IPS DF 4.7 (cell line): ENCODE data around the gene SAP25.
"Not testable (repeated sequence)": the region's sequence is repeated elsewhere in the genome, so short reads cannot be mapped to it uniquely, and the experiment has no call there.

Experiments used
- DNase-seq: peaks from one replicate; pipeline ENCODE4 v3.0.0-alpha.2; 2013; ENCODE audit warnings: low spot score; ENCODE audit errors: extremely low read depth

Gene SAP25

DNA sequence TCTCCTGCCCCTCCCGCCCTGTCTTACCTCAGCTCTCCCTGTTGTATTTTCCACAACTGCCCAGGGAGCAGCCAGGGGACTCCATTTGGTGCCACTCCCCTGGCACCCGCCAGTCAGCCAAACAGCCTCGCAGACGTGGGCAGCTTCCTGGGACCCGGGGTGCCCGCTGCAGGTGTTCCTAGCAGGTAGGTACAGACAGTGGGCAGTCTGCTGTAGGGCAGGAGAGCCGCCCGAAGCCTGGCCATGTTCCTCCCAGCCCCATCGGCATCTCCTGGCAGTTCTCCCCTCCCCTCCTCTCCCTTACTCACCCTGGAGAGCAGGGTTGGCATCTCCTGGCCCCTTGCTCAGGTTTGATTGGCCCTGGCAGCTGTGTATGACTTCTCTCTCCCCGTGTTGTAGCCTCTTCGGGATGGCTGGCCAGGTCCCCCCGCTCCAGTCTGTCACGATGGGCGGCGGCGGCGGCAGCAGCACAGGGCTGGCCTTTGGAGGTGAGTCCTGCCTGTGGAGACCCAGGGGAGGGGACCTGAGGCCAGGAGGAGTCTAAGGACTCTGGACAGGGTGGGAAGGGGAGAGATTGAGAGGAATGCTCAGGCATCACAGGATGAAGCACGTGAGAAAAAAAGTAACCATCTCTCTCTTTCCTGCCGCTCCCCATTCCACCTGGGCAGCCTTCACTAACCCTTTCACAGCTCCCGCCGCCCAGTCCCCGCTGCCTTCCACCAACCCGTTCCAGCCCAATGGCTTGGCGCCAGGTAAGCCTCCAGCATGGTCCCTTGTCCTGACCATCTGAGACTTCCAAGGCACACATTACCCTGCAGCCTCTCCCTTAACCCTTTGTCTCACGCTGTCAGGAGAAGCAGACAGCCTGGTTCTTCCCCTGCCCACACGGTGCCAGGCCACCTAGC, 11.3 kb downstream of the SAP25 start:
- DNase-seq: no peak

DNA sequence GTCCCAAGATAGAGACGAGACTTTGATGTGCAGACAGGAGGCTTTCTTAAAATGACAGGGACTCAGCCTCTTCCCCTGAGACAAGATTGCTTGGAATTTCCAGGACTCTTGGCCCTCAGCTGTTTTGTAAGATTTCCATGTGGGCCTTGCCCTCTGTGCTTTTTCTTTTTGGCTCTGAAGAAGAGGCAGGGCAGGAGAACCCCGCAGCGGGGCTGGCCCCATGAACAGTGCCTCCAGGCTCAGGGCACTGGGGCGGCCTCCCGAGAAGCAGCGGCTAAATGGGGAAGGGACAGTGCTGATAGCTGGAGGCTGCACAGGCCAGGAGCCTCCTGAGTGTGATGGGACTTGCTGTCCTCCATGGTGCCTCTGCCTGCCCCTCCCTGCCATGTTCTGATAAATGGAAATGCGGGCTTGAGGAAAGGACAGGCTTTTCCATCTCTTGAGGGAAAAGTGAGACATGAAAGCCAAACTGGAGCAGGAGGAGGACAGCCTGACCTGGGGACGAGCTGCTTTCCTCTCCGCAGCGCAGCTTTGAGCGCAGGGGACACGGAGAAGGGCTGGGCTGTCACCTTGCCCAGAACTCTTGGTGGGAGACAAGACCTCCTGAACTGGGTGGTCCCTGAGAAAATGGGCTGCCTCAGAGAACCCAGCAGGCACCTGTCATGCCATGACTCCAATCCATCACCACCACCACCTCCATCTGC, 12.1 kb downstream of the SAP25 start:
- DNase-seq: no peak

DNA sequence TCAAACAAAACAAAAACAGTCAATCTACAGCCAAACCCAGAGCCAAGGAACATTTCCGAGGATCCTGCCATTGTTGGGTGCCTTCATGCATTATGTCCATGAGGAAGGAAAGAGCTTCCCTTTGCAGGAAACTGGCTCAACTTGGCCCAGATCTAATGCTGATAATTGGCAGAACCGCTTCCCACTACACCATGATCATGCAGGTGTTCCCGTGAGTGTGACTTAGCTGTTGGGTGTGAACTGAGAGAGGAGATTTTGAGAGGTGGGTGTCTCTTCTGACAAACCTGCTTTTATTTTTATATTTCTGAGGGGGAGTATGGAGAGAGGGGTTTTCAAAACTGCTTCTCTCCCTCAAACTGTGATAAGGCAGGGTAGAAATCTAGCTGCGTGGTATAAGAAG, 14.6 kb downstream of the SAP25 start:
- no peak for DNase-seq

DNA sequence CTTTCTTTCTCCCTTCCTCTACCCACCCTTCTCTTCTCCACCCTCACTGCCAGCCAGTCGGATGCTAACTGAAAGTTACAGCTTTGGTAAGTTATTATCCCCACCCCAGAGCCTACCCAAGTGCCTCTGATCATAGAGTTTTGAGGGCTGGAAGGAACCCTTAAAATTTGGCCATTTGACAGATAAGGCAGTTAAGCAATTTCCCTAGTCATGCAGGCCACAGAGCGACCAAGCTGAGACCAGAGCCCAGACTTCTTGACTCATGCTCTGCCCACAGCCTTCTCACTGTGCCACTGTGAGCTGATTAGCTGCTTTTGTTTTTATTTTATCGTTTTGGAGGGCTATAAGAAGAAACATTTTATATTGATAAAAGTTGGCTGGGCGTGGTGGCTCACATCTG, 17.2 kb downstream of the SAP25 start:
- DNase-seq: no peak

DNA sequence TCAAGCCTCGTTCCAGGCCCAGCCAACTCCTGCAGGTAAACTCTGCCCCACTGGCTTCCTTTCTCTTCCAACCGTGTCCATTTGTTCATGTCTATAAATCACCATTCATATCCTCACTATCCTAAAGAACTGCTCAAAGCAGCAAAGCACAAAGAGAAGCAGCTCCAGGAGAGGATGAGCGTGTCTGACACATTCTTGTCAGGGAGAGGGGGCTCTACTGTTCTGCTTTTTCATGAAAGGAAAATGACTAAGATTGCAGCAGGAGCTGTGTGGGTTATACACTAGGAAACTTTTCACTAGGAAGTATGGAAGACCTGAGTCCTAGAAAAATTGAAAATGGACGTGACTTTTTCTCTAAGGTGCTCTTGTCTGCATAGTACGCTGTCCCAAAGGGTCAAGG, 18.0 kb downstream of the SAP25 start:
- DNase-seq: no peak

DNA sequence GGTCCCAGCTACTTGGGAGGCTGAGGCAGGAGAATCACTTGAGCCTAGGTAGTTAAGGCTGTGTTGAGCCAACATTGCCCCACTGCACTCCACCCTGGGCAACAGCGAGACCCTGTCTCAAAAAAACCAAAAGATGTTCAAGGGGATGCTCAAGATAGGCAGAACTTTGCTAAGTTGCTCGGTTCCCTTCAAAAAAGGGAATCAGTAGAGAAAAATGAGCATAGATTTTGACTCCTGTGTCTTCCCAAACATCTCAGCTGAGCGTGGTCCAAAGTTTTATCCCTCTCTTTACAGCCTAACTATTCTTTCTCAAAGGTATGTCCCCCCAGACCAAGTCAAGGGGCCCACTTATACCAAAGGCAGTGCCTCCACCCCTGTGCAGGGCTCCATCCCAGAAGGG, 20.7 kb downstream of the SAP25 start:
- DNase-seq: no peak

DNA sequence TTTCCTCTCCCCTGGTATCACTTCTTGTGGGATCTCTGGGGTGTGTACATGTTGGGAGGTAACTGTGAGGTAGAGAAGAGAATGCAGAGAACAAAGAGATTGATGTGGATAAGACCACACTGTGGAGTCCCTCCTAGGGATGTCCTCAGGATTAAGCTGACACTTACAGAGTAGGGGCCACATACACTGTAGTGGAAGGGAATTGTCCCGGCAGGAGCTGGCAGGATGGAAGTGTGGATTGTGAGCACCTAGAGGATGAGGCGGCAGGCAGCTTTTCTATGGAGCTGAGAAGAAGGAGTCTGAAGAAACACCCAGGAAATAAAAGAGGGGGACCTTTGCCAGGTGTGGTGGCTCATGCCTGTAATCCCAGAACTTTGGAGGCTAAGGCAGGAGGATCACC, 21.2 kb downstream of the SAP25 start:
- DNase-seq: no peak

DNA sequence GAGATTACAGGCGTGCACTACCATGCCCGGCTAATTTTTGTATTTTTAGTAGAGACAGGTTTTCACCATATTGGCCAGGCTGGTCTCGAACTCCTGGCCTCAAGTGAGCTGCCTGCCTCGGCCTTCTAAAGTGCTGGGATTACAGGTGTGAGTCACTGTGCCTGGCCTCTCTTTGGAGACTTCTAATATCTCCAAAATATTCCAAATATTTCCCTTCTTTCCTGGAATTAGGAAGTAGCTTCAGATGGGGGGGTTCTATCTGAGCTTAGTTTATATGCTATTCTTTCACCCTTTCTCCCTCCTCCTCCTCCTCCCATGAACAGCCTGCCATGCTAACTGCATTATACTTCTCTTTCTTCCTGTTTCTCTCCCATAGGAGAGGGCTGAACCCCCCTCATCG, 25.3 kb downstream of the SAP25 start:
- DNase-seq: not testable (repeated sequence)

DNA sequence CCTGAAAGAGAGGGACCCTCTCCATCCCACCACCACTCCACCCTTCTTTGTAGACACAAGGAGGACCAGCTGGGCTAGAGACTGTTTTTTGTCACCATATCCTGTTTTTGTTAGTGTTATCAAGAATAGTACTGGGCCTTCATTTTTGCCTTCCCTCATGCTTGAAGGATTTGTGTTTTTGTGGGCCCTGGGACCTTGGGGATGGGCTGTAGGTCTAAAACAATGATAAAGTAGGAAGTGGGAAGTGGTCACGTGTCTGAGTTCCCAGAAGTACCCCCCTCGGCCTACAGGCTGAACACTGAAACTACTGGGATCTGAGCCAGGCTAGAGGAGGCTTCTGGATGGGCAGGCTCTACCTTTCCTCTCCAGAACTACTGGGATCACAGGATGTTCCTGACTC, 25.8 kb downstream of the SAP25 start:
- DNase-seq: no peak

DNA sequence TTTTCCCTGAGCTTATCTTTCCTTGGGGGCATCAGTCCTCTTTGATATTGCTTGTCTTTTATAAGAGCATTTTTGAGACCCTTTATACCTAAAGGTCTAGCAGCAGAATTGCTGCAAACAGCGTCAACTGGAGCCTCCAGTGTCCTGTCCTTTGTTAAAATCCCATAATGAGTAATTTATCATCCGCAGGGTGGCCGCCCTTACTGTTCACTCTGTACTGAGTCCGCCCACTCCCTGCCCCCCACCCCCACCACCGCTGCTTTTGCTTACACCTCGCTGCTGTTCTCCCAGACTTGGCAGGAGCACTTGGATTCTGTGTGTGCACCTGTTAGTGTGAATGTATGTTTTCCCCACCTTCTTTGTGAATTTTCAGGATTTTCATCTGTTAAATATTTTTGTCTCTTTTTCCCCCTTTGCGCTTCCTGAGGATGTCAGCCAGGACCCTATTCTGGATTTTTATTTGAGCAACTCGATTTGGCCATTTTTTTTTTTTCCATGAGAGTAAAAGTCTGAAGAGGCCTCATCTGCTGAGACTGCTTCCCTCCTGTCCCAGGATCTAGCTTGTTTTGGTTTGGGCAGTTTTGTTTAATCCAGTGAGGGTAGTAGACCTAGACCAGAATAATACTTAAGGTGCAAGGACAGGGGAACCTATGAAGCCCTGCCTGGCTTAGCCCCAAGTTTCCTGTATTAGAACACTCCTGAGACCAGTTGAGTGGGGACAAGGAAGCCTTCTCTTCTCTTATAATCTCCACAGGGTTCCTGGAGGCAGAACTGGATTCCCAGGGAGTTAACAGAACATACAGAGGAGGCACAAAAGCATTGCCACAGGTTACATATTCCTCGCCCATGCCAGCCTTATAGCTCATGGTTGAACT, 26.5 kb downstream of the SAP25 start:
- DNase-seq: no peak

DNA sequence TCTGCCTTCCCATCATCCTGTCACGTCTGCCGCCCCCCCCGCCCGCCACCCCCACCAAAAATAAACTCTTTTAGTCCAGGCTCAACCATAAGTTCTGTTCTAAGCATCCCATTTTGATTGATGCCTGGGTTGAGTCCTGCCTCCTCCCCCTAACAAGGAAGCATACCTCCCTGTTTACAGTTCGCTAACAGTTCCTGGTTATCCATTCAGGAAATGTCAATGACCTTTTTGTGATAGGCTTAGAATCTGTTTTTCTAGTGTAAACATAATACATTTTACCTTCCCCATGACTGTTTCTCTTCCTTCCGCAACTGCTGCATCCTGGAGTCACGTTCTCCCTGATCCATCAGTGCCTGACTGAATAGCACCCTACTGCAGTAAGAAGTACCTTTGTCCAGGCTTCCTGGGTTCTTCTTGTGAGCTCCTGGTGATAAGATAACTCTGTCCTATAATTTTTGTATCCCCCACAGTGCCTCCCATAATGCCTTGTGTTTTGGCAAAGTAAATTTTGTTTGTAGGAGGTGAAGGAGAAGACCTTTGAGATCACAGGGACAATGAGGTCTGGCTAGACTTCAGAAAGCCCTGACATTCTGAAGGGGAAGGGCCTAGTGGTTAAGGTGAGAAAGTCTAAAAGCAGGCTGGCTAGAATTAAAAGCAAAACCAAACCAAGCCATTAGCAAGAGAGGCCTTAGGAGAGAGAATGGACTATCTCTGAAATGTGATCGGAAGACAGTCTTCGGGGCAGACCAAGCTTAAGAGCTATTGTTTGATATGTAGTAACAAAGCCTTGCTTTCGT, 27.4 kb downstream of the SAP25 start:
- DNase-seq: no peak

DNA sequence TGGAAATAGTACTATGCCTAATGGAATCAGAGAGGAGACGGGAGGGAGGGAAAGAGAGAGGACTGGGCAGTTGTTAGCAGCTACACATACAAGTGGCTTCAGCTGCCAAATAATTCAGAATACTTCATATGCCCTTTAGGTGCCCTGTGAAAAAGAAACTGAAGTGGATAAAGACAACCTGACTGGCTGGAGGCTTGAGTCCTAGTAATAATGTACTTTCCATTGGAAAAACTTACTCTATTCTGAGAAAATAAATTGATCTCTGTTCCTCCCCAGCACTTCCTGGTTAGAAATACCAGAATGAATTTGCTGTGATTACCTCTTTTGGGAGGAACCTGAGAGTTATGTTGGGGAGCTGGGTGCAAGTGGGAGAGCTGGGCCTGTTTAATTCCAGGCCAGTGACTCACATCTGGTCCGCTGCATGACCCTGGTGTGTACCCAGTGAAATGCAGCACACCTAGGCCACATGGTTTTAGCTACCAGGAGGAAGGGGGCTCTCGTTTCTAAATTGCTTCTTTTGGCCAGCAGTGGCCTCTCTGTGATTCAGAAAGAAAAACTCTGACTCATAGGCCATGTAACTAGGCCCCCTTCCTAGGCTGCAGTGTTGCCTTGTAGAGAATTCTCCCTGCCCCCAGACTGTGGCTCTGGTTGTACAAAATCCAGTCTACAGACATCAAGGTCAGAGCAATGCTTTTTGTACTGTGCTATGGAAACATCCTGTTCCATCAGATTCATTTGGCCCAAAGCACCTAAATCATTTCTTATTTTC, 28.2 kb downstream of the SAP25 start:
- DNase-seq: no peak

DNA sequence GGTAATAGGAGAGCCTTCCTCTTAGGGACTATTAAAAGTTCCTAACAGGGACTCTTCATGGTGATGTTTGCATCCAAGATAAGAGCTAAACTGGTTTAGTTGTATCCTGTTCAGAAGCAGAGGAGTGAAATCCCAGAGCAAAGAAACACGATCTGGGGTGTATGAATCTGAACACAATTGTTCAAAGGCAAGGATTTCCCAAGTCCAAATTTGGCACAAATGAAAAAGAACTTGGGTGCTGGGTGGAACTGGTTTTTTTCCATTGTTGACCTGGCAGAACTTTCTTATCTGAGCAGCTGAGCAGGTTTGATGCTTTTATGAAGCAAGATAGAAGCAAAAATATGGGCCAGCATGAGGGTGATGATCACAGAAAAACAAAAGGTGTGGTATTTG, 28.7 kb downstream of the SAP25 start:
- DNase-seq: no peak

DNA sequence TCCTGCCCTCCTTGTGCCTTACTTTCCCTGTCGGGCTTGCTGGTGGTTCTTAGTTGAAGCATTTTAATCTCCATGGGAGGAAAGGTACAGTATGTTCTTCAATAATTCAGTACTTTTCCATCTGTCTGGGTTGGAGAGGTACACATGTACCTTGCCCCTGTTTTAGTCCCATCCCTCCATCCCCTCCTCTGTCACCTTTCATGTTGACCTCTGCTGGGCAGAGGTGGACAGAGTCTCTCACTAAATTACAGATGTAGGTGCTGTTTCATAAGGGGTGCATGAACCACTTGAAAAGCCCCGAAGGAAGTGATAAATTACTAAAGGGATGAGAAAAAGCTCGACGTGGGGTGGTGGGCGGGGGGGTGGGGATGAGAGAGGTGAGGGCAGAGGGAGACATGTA, 29.3 kb downstream of the SAP25 start:
- no peak for DNase-seq

DNA sequence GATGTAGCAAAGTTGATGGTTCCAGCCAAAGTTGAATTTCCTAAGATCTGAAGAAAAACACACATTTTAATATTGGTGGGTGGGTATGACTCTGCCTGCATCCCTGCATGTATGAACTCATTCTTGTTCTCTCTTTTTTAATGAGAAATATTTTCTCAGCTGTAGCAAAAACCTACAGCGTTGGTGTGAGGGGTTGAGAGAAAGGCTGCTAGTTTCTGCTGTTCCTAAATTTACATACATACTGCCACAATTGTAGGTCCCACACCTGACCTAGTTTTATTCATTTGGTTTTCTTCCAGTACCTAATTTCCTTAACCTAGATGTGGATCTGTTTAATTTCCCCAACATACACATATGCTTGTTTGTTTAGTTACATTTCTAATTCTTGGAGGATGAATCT, 30.1 kb downstream of the SAP25 start:
- DNase-seq: no peak

DNA sequence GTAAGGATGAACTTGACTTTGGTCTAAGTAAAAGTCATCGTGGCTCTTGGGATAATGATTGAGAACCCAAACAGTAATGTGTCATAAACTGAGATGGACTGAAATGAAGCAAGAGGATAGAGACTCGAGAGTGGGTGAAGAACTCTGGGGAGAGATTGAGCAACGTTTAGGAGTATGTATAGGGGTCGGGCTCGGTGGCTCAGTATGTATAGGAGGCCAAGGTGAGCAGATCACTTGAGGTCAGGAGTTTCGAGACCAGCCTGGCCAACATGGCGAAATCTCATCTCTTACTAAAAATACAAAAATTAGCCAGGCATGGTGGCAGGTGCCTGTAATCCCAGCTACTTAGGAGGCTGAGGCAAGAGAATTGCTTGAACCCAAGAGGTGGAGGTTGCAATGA, 32.4 kb downstream of the SAP25 start:
- DNase-seq: not testable (repeated sequence)

DNA sequence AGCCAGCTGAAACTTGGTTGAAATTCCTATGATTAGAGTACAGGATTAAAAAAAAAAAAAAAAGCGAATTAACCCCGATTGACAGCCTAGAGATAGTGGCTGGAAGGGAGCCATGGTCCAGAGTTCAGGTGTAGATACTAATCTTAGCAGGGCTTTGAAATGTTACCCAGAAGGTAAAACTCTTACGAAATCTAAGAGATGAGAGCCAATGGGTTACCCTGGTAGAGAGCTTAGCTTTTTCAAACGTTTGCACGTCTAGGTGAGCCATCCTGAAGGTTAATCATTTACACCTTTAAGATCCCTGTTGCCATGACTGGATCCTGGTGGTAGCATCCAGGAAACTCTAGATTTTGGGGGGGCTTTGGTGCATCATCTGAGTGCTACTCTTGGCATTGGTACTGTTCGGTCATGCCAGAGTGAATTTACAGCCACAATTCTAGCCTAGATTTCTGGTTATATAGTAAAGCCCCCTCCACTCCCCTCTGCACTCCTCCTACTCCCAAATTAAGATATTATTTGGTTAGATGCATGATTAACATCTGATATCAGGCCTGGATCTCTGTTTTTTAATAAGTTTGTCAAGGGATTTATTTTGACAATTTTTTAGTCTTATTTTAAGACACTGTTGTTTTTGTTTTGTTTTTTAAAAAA, 33.5 kb downstream of the SAP25 start:
- DNase-seq: no peak

DNA sequence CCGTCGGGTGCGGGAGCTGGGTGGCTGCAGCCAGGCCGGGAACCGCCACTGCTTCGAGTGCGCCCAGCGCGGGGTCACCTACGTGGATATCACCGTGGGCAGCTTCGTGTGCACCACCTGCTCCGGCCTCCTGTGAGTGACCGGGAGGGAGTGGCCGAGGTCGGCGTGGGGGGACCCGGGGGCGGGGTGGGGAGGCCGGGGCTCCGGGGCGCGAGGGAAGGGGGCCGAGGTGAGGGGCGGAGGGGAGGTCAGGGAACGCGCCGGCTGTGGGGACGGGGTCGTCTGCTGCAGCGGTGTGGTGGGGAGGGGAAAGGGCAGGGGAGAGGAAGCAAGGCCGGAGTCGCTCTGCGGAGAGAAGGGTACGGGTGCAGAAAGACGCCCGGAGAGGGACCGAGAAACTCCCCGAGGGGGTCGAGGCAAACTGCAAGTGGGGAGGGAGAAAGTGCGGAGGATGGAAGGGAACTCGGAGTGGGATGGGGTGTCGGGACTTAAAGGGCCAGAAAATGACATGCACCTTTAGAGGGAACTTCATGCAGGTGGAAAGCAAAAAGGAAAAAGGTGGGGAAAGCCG, 34.2 kb downstream of the SAP25 start:
- DNase-seq: no peak

DNA sequence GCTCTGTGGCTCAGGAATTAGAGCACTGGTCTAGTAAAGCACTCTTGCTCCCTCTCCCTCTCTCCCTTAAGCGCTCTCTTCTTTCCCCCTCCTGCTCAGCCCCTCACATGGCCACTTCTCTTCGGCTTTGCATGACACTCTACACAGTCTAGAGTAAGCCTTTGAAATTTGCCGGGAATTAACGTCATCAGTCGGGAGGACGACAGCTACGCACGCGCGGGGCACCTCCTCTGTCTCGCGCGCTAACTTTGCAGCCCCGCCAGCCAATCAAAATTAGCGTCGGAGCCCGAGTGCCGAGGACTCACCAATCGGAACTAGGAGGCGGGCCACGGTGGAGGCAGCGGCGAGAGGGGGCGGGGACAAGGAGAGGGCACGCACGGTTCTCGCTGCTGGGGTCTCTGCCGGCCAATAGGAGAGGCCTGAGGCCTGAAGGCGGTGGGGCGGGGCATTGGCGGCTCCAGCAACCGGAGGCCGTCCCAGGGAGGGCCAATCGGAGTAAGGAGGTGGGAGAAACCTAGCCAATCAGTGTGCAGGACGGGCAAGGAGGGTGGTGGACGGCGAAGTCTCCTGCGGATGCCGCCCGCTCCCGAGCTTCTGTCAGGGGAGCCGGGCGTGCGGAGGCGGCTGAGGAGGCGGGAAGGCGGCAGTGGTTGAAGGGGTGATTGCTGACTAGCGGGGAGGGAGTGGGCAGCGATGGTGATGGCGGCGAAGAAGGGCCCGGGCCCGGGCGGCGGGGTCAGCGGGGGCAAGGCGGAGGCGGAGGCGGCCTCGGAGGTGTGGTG, 34.9 kb downstream of the SAP25 start, which contains the start of gene AGFG2:
Gene AGFG2 (plus strand): TSS at position 550 of the 782 bp plus-strand sequence. CDS start 144 bp downstream, at position 694.
- DNase-seq: peak; percentile 90
